Right lobe of liver (tissue), 4 donors: ENCODE data around the gene JKAMP.

ENCODE experiments used
- CTCF ChIP-seq, 4 donors: fragments of 200-600 bp in 3 of 4; fragments of 450-650 bp in 1 of 4; IDR thresholded peaks; one replicate each; pipeline versions ENCODE4 v1.5.1 to v1.8.0; 2016 to 2022; ENCODE audit warnings: antibody characterized with exemption in 4 of 4, mild to moderate bottlenecking in 2 of 4
- POLR2A ChIP-seq: fragments of 450-650 bp; IDR thresholded peaks from one replicate; pipeline ENCODE4 v1.6.1; 2017; ENCODE audit warnings: antibody characterized with exemption, mild to moderate bottlenecking
- donor health status: DM: no; HTN: no; CAD: no.
- donor health status: DM: no; HTN: no; CAD: no.
- donor health status: DM: no; HTN: yes; CAD: no.

GRCh38 chr14:59540852-59541251 lies 56.5 kb downstream of the JKAMP start:
- TF ChIP-seq CTCF (IDR thresholded peaks at IDR 0.05), result no peak
- no peak for TF ChIP-seq POLR2A
